Fibroblast of lung (primary cell): Measurements from ENCODE around the gene GHDC.
"Not testable (repeated sequence)": the region's sequence is repeated elsewhere in the genome, so short reads cannot be mapped to it uniquely, and the experiment has no call there.

Experiments
- CTCF ChIP-seq, 2 donors: IDR thresholded peaks in 1 of 2; conservative IDR thresholded peaks in 1 of 2; 1 replicate in 1 of 2; 2 replicates in 1 of 2; pipeline ENCODE4 v1.5.1; 2011 to 2012; ENCODE audit warnings: low read length in 2 of 2, control low read depth in 1 of 2, inconsistent platforms in 1 of 2, low read depth in 1 of 2, mild to moderate bottlenecking in 1 of 2
- EZH2 ChIP-seq: IDR thresholded peaks from 2 replicates; pipeline ENCODE4 v1.5.1; 2012; ENCODE audit warnings: low read length, control low read depth, mild to moderate bottlenecking; ENCODE audit errors: missing control alignments

- TF ChIP-seq CTCF (conservative IDR thresholded peaks at IDR 0.05 in 1 of 2, IDR thresholded peaks at IDR 0.05 in 1 of 2; ENCODE audit: low read depth in 1 of 2, low read length in 2 of 2); EZH2: not testable (repeated sequence)
These were observed 51.2 kb downstream of the GHDC start for GRCh38 chr17:42143138-42143537.
